GM21381 (cell line): ENCODE results near the gene LRCOL1.

Experiments used
- ATAC-seq: cut with Tn5 transposase; IDR thresholded peaks from one replicate; pipeline ENCODE4 v1.9.1; 2021; ENCODE audit warnings: mild to moderate bottlenecking, moderate library complexity; ENCODE audit not compliant: unreplicated experiment

LRCOL1 gene

GRCh38 chr12:132619386-132620112 is 9.2 kb upstream of the LRCOL1 start:
- ATAC-seq: no peak

DNA sequence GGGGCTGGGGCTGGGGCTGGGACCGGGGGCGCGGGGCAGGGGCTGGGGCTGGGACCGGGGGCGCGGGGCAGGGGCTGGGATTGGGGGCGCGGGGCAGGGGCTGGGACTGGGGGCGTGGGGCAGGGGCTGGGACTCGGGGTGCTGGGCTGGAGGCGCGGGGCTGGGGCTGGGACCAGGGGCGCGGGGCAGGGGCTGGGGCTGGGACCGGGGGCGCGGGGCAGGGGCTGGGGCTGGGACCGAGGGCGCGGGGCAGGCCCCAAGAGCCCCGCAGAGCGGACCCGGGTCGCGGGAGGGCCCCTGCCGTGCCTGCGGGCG is 8.6 kb upstream of the LRCOL1 start:
- no peak for ATAC-seq

- no peak for ATAC-seq
Observed at GRCh38 chr12:132618683-132619043, 8.3 kb upstream of the LRCOL1 start, which contains the start of gene P2RX2. TSS of gene P2RX2 (plus strand) at chr12:132618776. CDS start at chr12:132618817, 41 bp downstream.

DNA sequence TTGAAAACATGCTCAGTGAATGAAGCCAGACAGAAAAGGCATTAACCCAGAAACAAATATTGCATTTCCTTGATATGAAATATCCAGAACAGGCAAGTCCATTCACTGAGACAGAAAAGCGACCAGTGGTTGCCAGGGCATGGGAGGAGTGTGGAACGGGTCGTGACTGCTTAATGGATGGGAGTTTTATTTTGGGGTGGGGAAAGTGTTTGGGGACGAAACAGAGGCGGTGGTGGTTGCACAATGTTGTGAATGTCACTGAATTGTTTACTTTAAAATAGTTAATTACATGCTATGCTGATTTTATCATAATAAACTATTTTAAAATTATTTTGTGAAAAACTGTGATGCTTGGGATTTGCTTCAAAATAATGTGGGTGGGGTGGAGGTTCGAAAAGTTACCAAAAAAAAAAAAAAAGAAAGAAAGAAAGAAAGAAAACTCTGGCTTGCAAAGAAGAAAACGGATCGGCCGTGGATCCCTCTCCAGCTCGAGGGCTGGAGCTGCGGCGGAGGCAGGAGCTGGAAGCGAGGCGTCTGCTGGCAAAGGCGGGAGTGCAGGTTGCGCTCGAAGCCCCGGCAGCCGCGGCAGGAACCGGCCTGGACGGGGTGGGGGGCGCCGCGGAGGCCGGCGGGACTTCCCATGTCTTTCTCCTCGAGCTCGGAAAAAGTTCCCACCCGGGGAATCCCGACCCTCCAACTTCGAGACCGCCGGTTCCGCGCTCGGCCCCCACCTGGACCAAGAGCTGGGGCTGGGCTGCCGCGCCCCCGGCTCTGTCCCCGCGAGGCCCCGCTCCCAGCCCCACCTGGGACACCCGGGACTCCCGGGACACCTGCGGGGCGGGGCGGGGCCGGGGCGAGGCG is 7.7 kb upstream of the LRCOL1 start:
- ATAC-seq: no peak

GRCh38 chr12:132617135-132617701 is 6.8 kb upstream of the LRCOL1 start:
- no peak for ATAC-seq

DNA sequence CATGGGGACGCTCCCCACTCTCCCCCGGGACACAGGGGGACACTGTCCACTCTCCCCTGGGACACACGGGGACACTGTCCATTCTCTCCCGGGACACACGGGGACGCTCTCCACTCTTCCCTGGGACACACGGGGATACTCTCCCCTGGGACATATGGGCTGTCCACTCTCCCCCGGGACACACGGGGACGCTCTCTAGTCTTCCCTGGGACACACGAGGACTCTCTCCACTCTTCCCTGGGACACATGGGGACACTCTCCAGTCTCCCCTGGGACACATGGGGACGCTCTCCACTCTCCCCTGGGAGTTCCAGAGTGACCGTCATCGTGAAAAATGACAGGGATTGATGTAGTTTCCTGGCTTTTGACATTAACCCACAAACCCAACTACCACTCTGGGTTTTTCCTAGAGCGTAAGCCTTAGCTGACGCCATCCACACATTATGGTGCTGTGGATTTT is 5.2 kb upstream of the LRCOL1 start:
- ATAC-seq: no peak

GRCh38 chr12:132614861-132615578 is 4.6 kb upstream of the LRCOL1 start:
- ATAC-seq: no peak

- no peak for ATAC-seq
Observed at GRCh38 chr12:132614029-132614428, 3.6 kb upstream of the LRCOL1 start.

GRCh38 chr12:132611620-132612019 is 1.2 kb upstream of the LRCOL1 start:
- ATAC-seq: no peak

- no peak for ATAC-seq
Observed at GRCh38 chr12:132610866-132611602, 652 bp upstream of the LRCOL1 start.

DNA sequence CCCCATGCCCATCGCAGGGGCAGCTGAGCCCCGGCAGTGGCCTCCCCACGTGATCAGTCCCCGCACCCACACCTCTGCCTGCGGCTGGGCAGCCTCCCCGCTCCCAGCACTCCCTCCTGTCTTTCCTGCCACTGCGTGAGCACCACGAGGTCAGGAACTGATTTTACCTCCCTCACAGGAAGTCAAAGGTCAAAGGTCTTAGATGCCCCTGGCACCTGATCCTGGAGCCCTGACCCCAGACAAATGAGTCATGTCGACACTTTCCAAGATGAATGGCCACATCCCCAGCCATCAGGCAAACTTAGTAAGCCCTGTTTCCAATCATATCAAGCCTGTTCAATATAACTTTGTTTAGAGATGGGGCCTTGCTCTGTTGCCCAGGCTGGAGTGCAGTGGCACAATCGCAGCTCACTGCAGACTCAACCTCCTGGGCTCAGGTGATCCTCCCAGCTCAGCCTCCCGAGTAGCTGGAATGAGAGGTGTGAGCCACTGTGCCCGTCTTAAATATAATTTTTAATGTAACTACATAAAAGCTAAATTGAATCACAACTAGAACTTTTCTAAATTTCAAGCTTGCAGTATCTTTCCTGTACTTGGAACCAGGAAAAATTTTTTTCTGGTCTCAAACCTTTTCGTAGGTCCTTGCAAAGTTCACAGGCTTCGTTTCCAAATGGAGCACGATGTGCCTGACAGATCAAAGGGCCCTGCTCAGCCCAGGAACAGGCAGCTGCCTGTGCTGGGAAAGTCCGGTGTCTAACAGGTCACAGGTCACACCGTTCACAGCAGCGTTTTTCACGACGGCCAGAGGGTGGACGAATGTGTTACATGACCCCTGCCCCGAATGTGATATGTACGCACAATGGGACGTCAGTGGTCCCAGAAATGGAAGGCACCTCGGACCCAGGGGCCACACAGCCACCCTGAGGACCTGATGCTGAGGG is 1.9 kb downstream of the LRCOL1 start:
- no peak for ATAC-seq

DNA sequence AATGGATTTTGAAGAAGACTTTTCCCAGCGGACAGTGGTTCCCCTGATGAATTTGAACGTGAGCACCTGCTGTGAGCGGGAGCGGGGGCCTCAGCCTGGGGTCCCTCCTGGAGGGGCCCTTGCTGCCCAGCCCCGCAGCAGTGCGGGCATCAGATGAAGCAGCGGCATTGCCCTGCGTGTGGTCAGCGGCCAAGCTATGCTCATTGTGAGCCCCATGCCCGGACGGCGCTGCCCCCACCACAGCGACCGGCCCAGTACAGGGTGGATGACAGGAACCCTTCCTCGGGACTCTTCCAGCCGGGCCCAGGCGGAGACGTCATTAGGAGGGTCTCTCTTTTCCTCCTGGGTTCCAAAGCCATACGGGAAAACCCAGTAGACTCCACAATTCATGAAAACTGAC is 3.5 kb downstream of the LRCOL1 start:
- no peak for ATAC-seq

GRCh38 chr12:132606466-132606865 is 3.9 kb downstream of the LRCOL1 start:
- no peak for ATAC-seq

- ATAC-seq: no peak
Observed at GRCh38 chr12:132605892-132606291, 4.5 kb downstream of the LRCOL1 start.

GRCh38 chr12:132604668-132605441 is 5.5 kb downstream of the LRCOL1 start:
- ATAC-seq: no peak

GRCh38 chr12:132604151-132604618 is 6.2 kb downstream of the LRCOL1 start:
- no peak for ATAC-seq

DNA sequence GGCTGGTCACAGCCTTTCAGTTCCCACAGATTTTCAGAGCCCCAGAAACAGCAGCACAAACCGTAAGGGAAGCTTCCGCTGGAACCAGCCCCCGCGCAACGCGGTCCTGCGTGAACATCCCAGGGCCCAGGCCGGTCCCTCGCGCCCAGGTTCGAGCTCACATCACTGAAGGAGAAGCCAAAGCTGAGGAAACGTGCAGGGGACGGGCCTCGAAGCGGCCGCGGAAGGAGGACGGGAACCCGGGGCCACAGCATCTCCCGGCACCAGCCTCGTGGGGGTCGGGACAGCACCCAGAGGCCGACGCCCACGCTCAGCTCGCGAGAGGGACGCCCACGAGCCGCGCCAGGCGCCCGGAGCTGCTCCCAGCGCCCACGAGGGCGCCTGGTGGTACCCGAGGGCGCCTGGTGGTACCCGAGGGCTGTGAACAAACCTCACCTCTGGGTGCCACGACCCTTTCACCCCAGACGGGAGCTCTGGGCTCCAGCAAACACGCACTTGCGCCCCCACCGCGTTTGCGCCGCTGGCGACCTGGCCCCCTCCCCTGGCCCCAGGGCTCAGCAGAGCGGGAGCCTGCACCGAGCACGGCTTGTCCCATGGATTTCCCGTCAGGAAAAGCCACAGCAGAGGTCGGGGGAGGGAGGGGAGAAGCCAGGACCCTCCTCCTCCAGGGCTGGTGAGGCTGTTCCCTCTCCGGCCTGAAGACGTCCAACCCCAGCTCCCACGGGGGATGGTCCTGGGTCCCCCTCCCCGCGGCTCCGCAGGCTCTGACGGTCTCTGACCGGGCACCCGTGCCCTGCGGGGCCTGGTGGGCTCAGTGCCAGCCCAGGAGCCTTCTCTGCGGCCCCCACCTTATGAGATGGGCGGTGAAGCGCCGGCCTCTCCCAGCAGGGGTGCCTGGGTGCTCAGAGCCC is 6.9 kb downstream of the LRCOL1 start:
- ATAC-seq: no peak
